Nephron progenitor cell (in vitro differentiated cells): ENCODE data around the gene IFT22.
"Not testable (repeated sequence)": the region's sequence is repeated elsewhere in the genome, so short reads cannot be mapped to it uniquely, and the experiment has no call there.

Experiments used
- DNase-seq: peaks from one replicate; pipeline ENCODE4 v3.0.0; 2021
- H3K27ac Mint-ChIP-seq: 2 replicates; pipeline ENCODE4 v1.8.0; 2021; ENCODE audit warnings: mild to moderate bottlenecking, moderate library complexity, mixed read lengths
- H3K27me3 Mint-ChIP-seq: 2 replicates; pipeline ENCODE4 v1.8.0; 2021; ENCODE audit warnings: mild to moderate bottlenecking, low read depth, mixed read lengths; ENCODE audit not compliant: poor library complexity
- H3K36me3 Mint-ChIP-seq: 2 replicates; pipeline ENCODE4 v1.8.0; 2021; ENCODE audit warnings: low read depth, mixed read lengths
- H3K4me1 Mint-ChIP-seq: 2 replicates; pipeline ENCODE4 v1.8.0; 2021; ENCODE audit warnings: mixed read lengths
- H3K4me3 Mint-ChIP-seq: 2 replicates; pipeline ENCODE4 v1.8.0; 2021; ENCODE audit warnings: mild to moderate bottlenecking, moderate library complexity, mixed read lengths
- H3K9me3 Mint-ChIP-seq: 2 replicates; pipeline ENCODE4 v1.8.0; 2021; ENCODE audit warnings: mild to moderate bottlenecking, moderate library complexity, mixed read lengths
- CTCF ChIP-seq: fragments of 200-600 bp; sonication (generic); IDR thresholded peaks from 2 replicates; pipeline ENCODE4 v1.5.0; 2021; ENCODE audit warnings: antibody characterized with exemption

Gene IFT22

GRCh38 chr7:101285171-101285570, 36.4 kb downstream of the IFT22 start:
- no peaks in the 10 kb centered on the region for H3K36me3 Mint-ChIP-seq
- H3K4me1 Mint-ChIP-seq, result peaks cover 17% of the 10 kb centered on the region
- H3K27me3 Mint-ChIP-seq, result peaks cover 45% of the 10 kb centered on the region

GRCh38 chr7:101280912-101281311, 40.7 kb downstream of the IFT22 start:
- Mint-ChIP-seq H3K27ac (peak overlapping the region; percentile 29), H3K4me1 (peaks cover 16% of the 10 kb centered on the region), H3K27me3 (peaks cover 20% of the 10 kb centered on the region)
- H3K36me3 Mint-ChIP-seq, DNase-seq, H3K4me3 Mint-ChIP-seq, H3K9me3 Mint-ChIP-seq: not testable (repeated sequence)

More at GRCh38 chr7:101285171-101285570, 36.4 kb downstream of the IFT22 start:
- no peak for TF ChIP-seq CTCF
- H3K9me3 Mint-ChIP-seq, result peaks cover 4% of the 10 kb centered on the region
- H3K27ac Mint-ChIP-seq, result no peak overlapping the region
- H3K4me3 Mint-ChIP-seq, result no peak overlapping the region
- DNase-seq, result no peak

GRCh38 chr7:101278461-101279292, 42.9 kb downstream of the IFT22 start:
- H3K4me1 Mint-ChIP-seq, result peaks cover 16% of the 10 kb centered on the region
- peaks cover 4% of the 10 kb centered on the region for H3K9me3 Mint-ChIP-seq
- DNase-seq, result no peak
- H3K27me3 Mint-ChIP-seq, result peaks cover 13% of the 10 kb centered on the region
- TF ChIP-seq CTCF, result no peak
- no peak overlapping the region for H3K4me3 Mint-ChIP-seq
- H3K36me3 Mint-ChIP-seq, result no peaks in the 10 kb centered on the region
- no peak overlapping the region for H3K27ac Mint-ChIP-seq

GRCh38 chr7:101277155-101277554, 44.5 kb downstream of the IFT22 start:
- no peak overlapping the region for H3K4me3 Mint-ChIP-seq
- H3K4me1 Mint-ChIP-seq, result peaks cover 14% of the 10 kb centered on the region
- no peak for TF ChIP-seq CTCF
- no peaks in the 10 kb centered on the region for H3K36me3 Mint-ChIP-seq
- H3K27ac Mint-ChIP-seq, result no peak overlapping the region
- peaks cover 11% of the 10 kb centered on the region for H3K27me3 Mint-ChIP-seq
- DNase-seq, result no peak
- peaks cover 4% of the 10 kb centered on the region for H3K9me3 Mint-ChIP-seq

GRCh38 chr7:101273206-101273605, 48.4 kb downstream of the IFT22 start:
- peaks cover 4% of the 10 kb centered on the region for H3K9me3 Mint-ChIP-seq
- peaks cover 5% of the 10 kb centered on the region for H3K4me1 Mint-ChIP-seq
- H3K36me3 Mint-ChIP-seq, result no peaks in the 10 kb centered on the region
- H3K27ac Mint-ChIP-seq, result no peak overlapping the region
- no peak for TF ChIP-seq CTCF
- DNase-seq, result no peak
- H3K4me3 Mint-ChIP-seq, result no peak overlapping the region
- H3K27me3 Mint-ChIP-seq, result peaks cover 12% of the 10 kb centered on the region

- peaks cover 4% of the 10 kb centered on the region for H3K9me3 Mint-ChIP-seq
- H3K27me3 Mint-ChIP-seq, result peaks cover 5% of the 10 kb centered on the region
- no peaks in the 10 kb centered on the region for H3K36me3 Mint-ChIP-seq
- no peak overlapping the region for H3K27ac Mint-ChIP-seq
- H3K4me1 Mint-ChIP-seq, result peaks cover 5% of the 10 kb centered on the region
- TF ChIP-seq CTCF, result no peak
- H3K4me3 Mint-ChIP-seq, result no peak overlapping the region
- no peak for DNase-seq
Measured at GRCh38 chr7:101271021-101271420, 50.6 kb downstream of the IFT22 start.
